HG03060 (cell line): Measurements from ENCODE around the gene DIDO1.

Experiments
- ATAC-seq: cut with Tn5 transposase; IDR thresholded peaks from one replicate; pipeline ENCODE4 v1.9.1; 2021; ENCODE audit warnings: low read depth, moderate number of reproducible peaks; ENCODE audit not compliant: unreplicated experiment

DIDO1 gene

GRCh38 chr20:62926229-62927127 lies at the start of gene DIDO1:
DIDO1 (minus strand) TSS chr20:62926505.
- peak; percentile 56 for ATAC-seq

- ATAC-seq, result no peak
Observed at GRCh38 chr20:62975251-62975760, 49.0 kb upstream of the DIDO1 start.

GRCh38 chr20:62972845-62973745 lies 46.8 kb upstream of the DIDO1 start:
- no peak for ATAC-seq

GRCh38 chr20:62971950-62972844 lies 45.9 kb upstream of the DIDO1 start:
- no peak for ATAC-seq

- ATAC-seq, result no peak
Observed at GRCh38 chr20:62971211-62971949, 45.1 kb upstream of the DIDO1 start.

GRCh38 chr20:62970307-62971210 lies 44.3 kb upstream of the DIDO1 start:
- no peak for ATAC-seq

GRCh38 chr20:62969939-62970306 lies 43.6 kb upstream of the DIDO1 start:
- no peak for ATAC-seq

- no peak for ATAC-seq
Observed at GRCh38 chr20:62969179-62969760, 43.0 kb upstream of the DIDO1 start.

- ATAC-seq, result no peak
Observed at GRCh38 chr20:62968378-62969178, 42.3 kb upstream of the DIDO1 start.

GRCh38 chr20:62967628-62968351 lies 41.5 kb upstream of the DIDO1 start:
- no peak for ATAC-seq

GRCh38 chr20:62967149-62967501 lies 40.8 kb upstream of the DIDO1 start:
- no peak for ATAC-seq

GRCh38 chr20:62966212-62967148 lies 40.2 kb upstream of the DIDO1 start:
- no peak for ATAC-seq

- ATAC-seq, result no peak
Observed at GRCh38 chr20:62965363-62965771, 39.1 kb upstream of the DIDO1 start.

GRCh38 chr20:62964700-62965099 lies 38.4 kb upstream of the DIDO1 start:
- ATAC-seq, result no peak

- ATAC-seq, result no peak
Observed at GRCh38 chr20:62963614-62964397, 37.5 kb upstream of the DIDO1 start.
